ENCODE data around the gene CMC1. TPM values are rescaled to one million over a fixed set of nuclear protein-coding genes. Genes with fewer than 3 reads are reported as not detected.

Gene CMC1
- total RNA-seq, 2 donors from 2014 or later: 3.3 to 5.6 TPM

DNA sequence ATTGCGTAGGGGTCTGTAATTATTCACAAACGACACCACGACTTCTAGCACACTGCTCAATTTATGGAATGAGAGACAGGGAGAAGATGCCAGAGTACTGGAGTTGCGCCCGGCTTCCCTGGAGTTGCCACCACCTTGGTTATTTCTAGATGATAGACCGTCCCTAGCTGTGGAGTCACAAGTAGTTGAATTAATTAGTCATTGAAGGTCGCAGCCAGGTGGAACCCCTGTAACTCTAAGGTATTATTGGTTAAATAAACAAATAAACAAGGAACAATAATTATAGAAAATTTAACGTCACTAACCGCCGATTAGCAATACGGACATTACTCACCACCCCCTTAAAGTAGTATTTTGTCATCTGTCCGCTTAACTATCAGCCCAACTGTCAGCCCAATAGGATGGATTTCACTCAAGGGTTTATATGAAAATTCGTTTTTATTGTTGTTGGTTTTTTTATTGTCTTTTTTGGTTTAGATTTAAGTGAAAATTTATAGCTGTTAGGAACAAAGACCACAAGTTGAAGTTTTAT, 108.1 kb downstream of the CMC1 start:
- Histone ChIP-seq H3K4me1 (ENCODE audit: control insufficient read depth in 1 of 2, low read depth in 2 of 2) (peaks cover 15 to 32% of the 10 kb centered on the region in 2 donors), H3K27ac (peak overlapping the region; percentile 98 to 99), H3K36me3 (no peaks in the 10 kb centered on the region), H3K27me3 (replicated peaks; ENCODE audit: insufficient read depth) (no peaks in the 10 kb centered on the region), H3K9me3 (peaks cover 9% of the 10 kb centered on the region), H3K4me3 (peak overlapping the region; percentile 88)
- ATAC-seq (ENCODE audit: insufficient number of reproducible peaks, low FRiP score, low read depth) (peak; percentile 4), DNase-seq (ENCODE audit: low spot score) (no peak)
- TF ChIP-seq, protein P1, sequence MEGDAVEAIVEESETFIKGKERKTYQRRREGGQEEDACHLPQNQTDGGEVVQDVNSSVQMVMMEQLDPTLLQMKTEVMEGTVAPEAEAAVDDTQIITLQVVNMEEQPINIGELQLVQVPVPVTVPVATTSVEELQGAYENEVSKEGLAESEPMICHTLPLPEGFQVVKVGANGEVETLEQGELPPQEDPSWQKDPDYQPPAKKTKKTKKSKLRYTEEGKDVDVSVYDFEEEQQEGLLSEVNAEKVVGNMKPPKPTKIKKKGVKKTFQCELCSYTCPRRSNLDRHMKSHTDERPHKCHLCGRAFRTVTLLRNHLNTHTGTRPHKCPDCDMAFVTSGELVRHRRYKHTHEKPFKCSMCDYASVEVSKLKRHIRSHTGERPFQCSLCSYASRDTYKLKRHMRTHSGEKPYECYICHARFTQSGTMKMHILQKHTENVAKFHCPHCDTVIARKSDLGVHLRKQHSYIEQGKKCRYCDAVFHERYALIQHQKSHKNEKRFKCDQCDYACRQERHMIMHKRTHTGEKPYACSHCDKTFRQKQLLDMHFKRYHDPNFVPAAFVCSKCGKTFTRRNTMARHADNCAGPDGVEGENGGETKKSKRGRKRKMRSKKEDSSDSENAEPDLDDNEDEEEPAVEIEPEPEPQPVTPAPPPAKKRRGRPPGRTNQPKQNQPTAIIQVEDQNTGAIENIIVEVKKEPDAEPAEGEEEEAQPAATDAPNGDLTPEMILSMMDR (IDR thresholded peaks at IDR 0.05): no peak

Other genes starting within 250 kb of the CMC1 start
- gene ZCWPW2, start 107.1 kb downstream of the CMC1 start, total RNA-seq: 1 to 10 TPM in 1 of 2 donors, under 1 TPM in 1; 0.81 to 2.7 TPM
- 10 to 100 TPM; 32.2 to 79.8 TPM for gene AZI2, start 107.2 kb downstream of the CMC1 start, total RNA-seq

Measured in thoracic aorta (tissue), 2 donors.